SK-N-MC (cell line): Measurements from ENCODE around the gene PROK1.

Experiments used
- DNase-seq: peaks from one replicate; pipeline ENCODE4 v3.0.0-alpha.2; 2011; ENCODE audit warnings: low read depth, low spot score
- H3K27ac ChIP-seq: fragments of 200-600 bp; sonication (generic); 2 replicates; pipeline ENCODE4 v1.5.1; 2016; ENCODE audit warnings: mixed run types
- H3K36me3 ChIP-seq: fragments of 200-600 bp; sonication (generic); 2 replicates; pipeline ENCODE4 v1.6.1; 2017; ENCODE audit warnings: antibody characterized with exemption, low read length, mixed read lengths; ENCODE audit not compliant: insufficient read depth
- H3K4me3 ChIP-seq: fragments of 200-600 bp; sonication (generic); 2 replicates; pipeline ENCODE4 v1.5.1; 2016
- H3K9ac ChIP-seq: fragments of 200-600 bp; sonication (generic); 2 replicates; pipeline ENCODE4 v1.8.0; 2017; ENCODE audit warnings: mixed run types, mixed read lengths; ENCODE audit not compliant: insufficient read length
- H3K9me3 ChIP-seq: fragments of 200-600 bp; sonication (generic); 2 replicates; pipeline ENCODE4 v1.6.1; 2017; ENCODE audit warnings: low read depth, mild to moderate bottlenecking, antibody characterized with exemption, low read length, moderate library complexity, mixed read lengths
- EZH2 ChIP-seq: fragments of 200-600 bp; sonication (generic); IDR thresholded peaks from one replicate; pipeline ENCODE4 v1.6.1; 2017; ENCODE audit warnings: antibody characterized with exemption
- FOXP2 ChIP-seq: optimal IDR thresholded peaks from 2 replicates; pipeline ENCODE3; 2011; ENCODE audit warnings: mild to moderate bottlenecking, moderate library complexity; ENCODE audit not compliant: insufficient read depth; ENCODE audit errors: extremely low read length, control extremely low read depth
- POLR2AphosphoS5 ChIP-seq: IDR thresholded peaks from 2 replicates; pipeline ENCODE4 v1.6.1; 2012; ENCODE audit warnings: mild to moderate bottlenecking, low read depth, low read length, borderline replicate concordance

Gene PROK1

GRCh38 chr1:110494036-110494435, 43.1 kb downstream of the PROK1 start:
- TF ChIP-seq POLR2AphosphoS5 = no peak
- no peak for TF ChIP-seq FOXP2
- no peak for TF ChIP-seq EZH2
- Histone ChIP-seq H3K9ac (no peak overlapping the region), H3K27ac (no peak overlapping the region), H3K4me3 (no peak overlapping the region), H3K9me3 (no peaks in the 10 kb centered on the region), H3K36me3 (no peaks in the 10 kb centered on the region)
- DNase-seq = no peak

GRCh38 chr1:110494522-110495406, 43.8 kb downstream of the PROK1 start:
- DNase-seq = no peak
- H3K9ac ChIP-seq = no peak overlapping the region
- no peaks in the 10 kb centered on the region for H3K36me3 ChIP-seq
- no peak overlapping the region for H3K27ac ChIP-seq
- H3K4me3 ChIP-seq = no peak overlapping the region
- TF ChIP-seq FOXP2 = no peak
- TF ChIP-seq EZH2 = no peak
- no peaks in the 10 kb centered on the region for H3K9me3 ChIP-seq

GRCh38 chr1:110495926-110496600, 45.1 kb downstream of the PROK1 start:
- H3K36me3 ChIP-seq = no peaks in the 10 kb centered on the region
- TF ChIP-seq POLR2AphosphoS5 (no peak), EZH2 (no peak), FOXP2 (no peak)
- H3K27ac ChIP-seq = no peak overlapping the region
- DNase-seq = peak; percentile 52
- H3K4me3 ChIP-seq = no peak overlapping the region
- H3K9me3 ChIP-seq = no peaks in the 10 kb centered on the region
- no peak overlapping the region for H3K9ac ChIP-seq

GRCh38 chr1:110498270-110498669, 47.3 kb downstream of the PROK1 start:
- Histone ChIP-seq H3K4me3 (no peak overlapping the region), H3K27ac (no peak overlapping the region), H3K36me3 (no peaks in the 10 kb centered on the region), H3K9ac (no peak overlapping the region), H3K9me3 (no peaks in the 10 kb centered on the region)
- TF ChIP-seq FOXP2 (no peak), POLR2AphosphoS5 (no peak), EZH2 (no peak)
- no peak for DNase-seq

GRCh38 chr1:110501488-110502132, 50.7 kb downstream of the PROK1 start:
- no peak overlapping the region for H3K27ac ChIP-seq
- no peak overlapping the region for H3K9ac ChIP-seq
- H3K4me3 ChIP-seq = no peak overlapping the region
- no peak for TF ChIP-seq EZH2
- TF ChIP-seq POLR2AphosphoS5 = no peak
- no peak for TF ChIP-seq FOXP2
- no peaks in the 10 kb centered on the region for H3K36me3 ChIP-seq
- DNase-seq = no peak
- no peaks in the 10 kb centered on the region for H3K9me3 ChIP-seq

GRCh38 chr1:110502402-110503151, 51.6 kb downstream of the PROK1 start:
- no peak for TF ChIP-seq EZH2
- no peak for TF ChIP-seq POLR2AphosphoS5
- TF ChIP-seq FOXP2 = no peak
- no peak for DNase-seq
- H3K27ac ChIP-seq = no peak overlapping the region
- no peaks in the 10 kb centered on the region for H3K9me3 ChIP-seq
- H3K9ac ChIP-seq = no peak overlapping the region
- no peak overlapping the region for H3K4me3 ChIP-seq
- no peaks in the 10 kb centered on the region for H3K36me3 ChIP-seq

- DNase-seq = no peak
- TF ChIP-seq POLR2AphosphoS5 = no peak
- TF ChIP-seq FOXP2 = no peak
- TF ChIP-seq EZH2 = no peak
- Histone ChIP-seq H3K36me3 (no peaks in the 10 kb centered on the region), H3K9me3 (no peaks in the 10 kb centered on the region), H3K27ac (no peak overlapping the region), H3K9ac (no peak overlapping the region), H3K4me3 (no peak overlapping the region)
Observed at GRCh38 chr1:110503471-110503870, 52.5 kb downstream of the PROK1 start.

GRCh38 chr1:110504226-110504625, 53.3 kb downstream of the PROK1 start:
- no peaks in the 10 kb centered on the region for H3K9me3 ChIP-seq
- no peak overlapping the region for H3K9ac ChIP-seq
- H3K36me3 ChIP-seq = no peaks in the 10 kb centered on the region
- no peak for DNase-seq
- H3K27ac ChIP-seq = no peak overlapping the region
- no peak overlapping the region for H3K4me3 ChIP-seq
- TF ChIP-seq POLR2AphosphoS5 (no peak), FOXP2 (no peak), EZH2 (no peak)
